ENCODE results near the gene ANKMY1. TPM values are rescaled to one million over a fixed set of nuclear protein-coding genes. Genes with fewer than 3 reads are reported as not detected.

Gene ANKMY1
- total and polyA plus RNA-seq, 3 donors from 2014 or later, result 57.3 to 92.5 (median 75.7) TPM

- DNase-seq, result peak; percentile 28
- Histone ChIP-seq H3K4me1 (no peaks in the 10 kb centered on the region), H3K36me3 (ENCODE audit: low read depth, missing control alignments) (no peaks in the 10 kb centered on the region), H3K27ac (no peak overlapping the region), H3K27me3 (no peaks in the 10 kb centered on the region), H3K4me3 (no peak overlapping the region), H3K9me3 (no peaks in the 10 kb centered on the region)
- intact Hi-C loops (cut with DNase I; ENCODE audit: low total_unique reads), result no loop called here
- 40 to 72% methylated on average over 1 to 20 of the region's 20 CpGs for WGBS, 2 donors
- no peak for TF ChIP-seq CTCF (IDR thresholded peaks at IDR 0.05)
- TF ChIP-seq POLR2A (IDR thresholded peaks at IDR 0.05), result no peak
Observed at GRCh38 chr2:240468303-240469238, 89.2 kb downstream of the ANKMY1 start.

DNA sequence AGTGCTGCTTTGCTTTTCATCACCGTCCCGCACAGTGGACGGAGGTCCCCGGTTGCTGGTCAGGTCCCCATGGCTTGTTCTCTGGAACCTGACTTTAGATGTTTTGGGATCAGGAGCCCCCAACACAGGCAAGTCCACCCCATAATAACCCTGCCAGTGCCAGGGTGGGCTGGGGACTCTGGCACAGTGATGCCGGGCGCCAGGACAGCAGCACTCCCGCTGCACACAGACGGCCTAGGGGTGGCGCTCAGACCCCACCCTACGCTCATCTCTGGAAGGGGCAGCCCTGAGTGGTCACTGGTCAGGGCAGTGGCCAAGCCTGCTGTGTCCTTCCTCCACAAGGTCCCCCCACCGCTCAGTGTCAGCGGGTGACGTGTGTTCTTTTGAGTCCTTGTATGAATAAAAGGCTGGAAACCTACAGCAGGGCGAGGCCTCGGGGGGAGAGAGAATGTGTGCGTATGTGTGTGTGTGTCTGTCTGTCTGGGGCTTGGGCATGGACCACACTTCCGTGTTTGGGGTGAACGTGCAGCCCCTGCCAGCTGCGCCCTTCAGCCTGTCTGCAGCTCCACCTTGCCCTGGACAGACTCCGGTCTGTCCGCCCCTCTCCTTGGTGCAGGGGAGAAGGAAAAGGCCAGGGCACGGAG lies 90.0 kb downstream of the ANKMY1 start:
- intact Hi-C loops (cut with DNase I; ENCODE audit: low total_unique reads), result no loop called here
- Histone ChIP-seq H3K27ac (no peak overlapping the region), H3K36me3 (ENCODE audit: low read depth, missing control alignments) (no peaks in the 10 kb centered on the region), H3K4me3 (no peak overlapping the region), H3K27me3 (no peaks in the 10 kb centered on the region), H3K4me1 (no peaks in the 10 kb centered on the region), H3K9me3 (no peaks in the 10 kb centered on the region)
- DNase-seq, result peak; percentile 27
- no peak for TF ChIP-seq POLR2A (IDR thresholded peaks at IDR 0.05)
- no peak for TF ChIP-seq CTCF (IDR thresholded peaks at IDR 0.05)
- WGBS, 2 donors, result 83 to 86% methylated on average over 16 to 22 of the region's 22 CpGs

- no peaks in the 10 kb centered on the region for H3K36me3 ChIP-seq (ENCODE audit: low read depth, missing control alignments)
- TF ChIP-seq POLR2A (IDR thresholded peaks at IDR 0.05), result no peak
- no peak for TF ChIP-seq CTCF (IDR thresholded peaks at IDR 0.05)
- DNase-seq, result no peak
- no peaks in the 10 kb centered on the region for H3K9me3 ChIP-seq
- H3K4me3 ChIP-seq, result no peak overlapping the region
- H3K27ac ChIP-seq, result no peak overlapping the region
- WGBS, 2 donors, result 81 to 87% methylated on average over 3 to 12 of the region's 12 CpGs
- intact Hi-C loops (cut with DNase I; ENCODE audit: low total_unique reads), result no loop called here
- H3K4me1 ChIP-seq, result no peaks in the 10 kb centered on the region
- H3K27me3 ChIP-seq, result no peaks in the 10 kb centered on the region
Observed at GRCh38 chr2:240467149-240467642, 90.6 kb downstream of the ANKMY1 start.

GRCh38 chr2:240466579-240467148 lies 91.1 kb downstream of the ANKMY1 start:
- TF ChIP-seq POLR2A (IDR thresholded peaks at IDR 0.05), result no peak
- TF ChIP-seq CTCF (IDR thresholded peaks at IDR 0.05), result no peak
- 77 to 83% methylated on average over 5 to 19 of the region's 19 CpGs for WGBS, 2 donors
- peak; percentile 15 for DNase-seq
- Histone ChIP-seq H3K9me3 (no peaks in the 10 kb centered on the region), H3K4me3 (no peak overlapping the region), H3K36me3 (ENCODE audit: low read depth, missing control alignments) (no peaks in the 10 kb centered on the region), H3K27ac (no peak overlapping the region), H3K4me1 (no peaks in the 10 kb centered on the region), H3K27me3 (no peaks in the 10 kb centered on the region)
- intact Hi-C loops (cut with DNase I; ENCODE audit: low total_unique reads), result no loop called here

All from testis (tissue), 3 donors.